OCI-M2 (cell line): ENCODE results near the gene H2BW2.
"Not testable (repeated sequence)": the region's sequence is repeated elsewhere in the genome, so short reads cannot be mapped to it uniquely, and the experiment has no call there.

Experiments used
- DNase-seq: peaks from one replicate; lab custom pipeline; 2025; ENCODE audit not compliant: unreplicated experiment; lab: John Stamatoyannopoulos, UW

H2BW2 gene

DNA sequence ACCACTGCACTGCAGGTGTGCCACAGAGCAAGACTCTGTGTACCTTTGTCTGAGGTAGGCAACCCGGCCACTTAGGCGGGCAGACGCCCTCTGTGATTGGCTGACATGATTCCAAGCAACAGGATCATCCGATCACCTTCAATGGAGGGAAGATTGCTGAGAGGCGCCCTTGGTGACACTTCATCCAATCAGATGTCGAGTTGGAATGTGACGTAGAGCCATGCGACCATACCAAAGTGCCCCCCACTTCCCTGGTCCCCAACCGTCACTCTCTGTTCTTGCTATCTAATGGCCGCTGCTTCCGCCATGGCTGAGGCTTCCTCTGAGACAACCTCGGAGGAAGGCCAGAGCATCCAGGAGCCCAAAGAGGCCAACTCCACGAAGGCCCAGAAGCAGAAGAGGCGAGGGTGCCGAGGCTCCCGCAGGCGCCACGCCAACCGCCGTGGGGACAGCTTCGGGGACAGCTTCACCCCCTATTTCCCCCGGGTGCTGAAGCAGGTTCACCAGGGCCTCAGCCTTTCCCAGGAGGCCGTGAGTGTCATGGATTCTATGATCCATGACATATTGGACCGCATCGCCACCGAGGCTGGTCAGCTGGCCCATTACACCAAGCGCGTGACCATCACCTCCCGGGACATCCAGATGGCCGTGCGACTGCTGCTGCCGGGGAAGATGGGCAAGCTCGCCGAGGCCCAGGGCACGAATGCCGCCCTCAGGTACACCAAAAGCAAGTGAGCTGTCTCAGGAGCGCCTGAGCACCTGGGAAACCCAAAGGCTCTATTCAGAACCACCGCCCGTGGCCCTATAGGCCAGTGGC lies at the start of gene H2BW2:
TSS of gene H2BW2 (plus strand) at position 268 of the 817 bp plus-strand sequence. CDS start at position 307, 39 bp downstream.
- DNase-seq, result no peak

DNA sequence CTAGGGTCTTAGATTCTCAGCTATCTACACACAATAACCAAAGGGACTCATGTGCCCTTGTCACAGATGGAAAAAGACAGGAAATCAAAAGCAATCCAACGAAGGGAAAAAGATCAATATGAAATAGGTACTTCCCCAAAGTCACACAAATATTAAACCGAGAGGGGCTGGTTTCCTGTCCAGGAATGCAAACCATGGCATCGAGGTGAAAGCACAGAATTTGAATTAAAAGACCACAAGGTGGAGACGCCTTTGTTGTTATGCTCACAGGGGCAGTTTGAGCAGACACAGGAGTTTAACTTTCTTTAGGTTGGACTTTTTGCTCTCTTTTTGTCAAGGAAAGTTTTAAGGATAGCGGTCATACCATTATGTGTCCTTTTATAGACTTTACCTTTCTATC lies 40.5 kb upstream of the H2BW2 start:
- no peak for DNase-seq

DNA sequence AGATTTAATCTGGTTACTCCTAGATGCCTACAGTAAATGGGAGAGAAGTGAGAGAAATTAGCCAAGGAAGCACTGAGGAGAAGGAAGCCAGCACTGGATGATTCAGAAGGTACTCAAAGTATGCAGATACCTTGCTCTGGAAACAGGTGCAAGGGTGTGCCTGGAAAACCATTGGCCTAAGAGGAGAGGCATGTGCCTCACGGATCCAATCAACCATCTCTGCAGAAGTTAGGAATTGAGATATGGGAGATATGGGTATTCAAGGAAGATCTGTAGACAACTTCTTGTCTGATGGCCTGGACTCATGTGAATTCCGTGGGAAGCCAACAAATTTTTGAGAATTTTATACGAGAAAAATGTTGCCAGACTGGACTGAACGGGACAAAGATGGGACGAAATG lies 30.9 kb upstream of the H2BW2 start:
- no peak for DNase-seq

DNA sequence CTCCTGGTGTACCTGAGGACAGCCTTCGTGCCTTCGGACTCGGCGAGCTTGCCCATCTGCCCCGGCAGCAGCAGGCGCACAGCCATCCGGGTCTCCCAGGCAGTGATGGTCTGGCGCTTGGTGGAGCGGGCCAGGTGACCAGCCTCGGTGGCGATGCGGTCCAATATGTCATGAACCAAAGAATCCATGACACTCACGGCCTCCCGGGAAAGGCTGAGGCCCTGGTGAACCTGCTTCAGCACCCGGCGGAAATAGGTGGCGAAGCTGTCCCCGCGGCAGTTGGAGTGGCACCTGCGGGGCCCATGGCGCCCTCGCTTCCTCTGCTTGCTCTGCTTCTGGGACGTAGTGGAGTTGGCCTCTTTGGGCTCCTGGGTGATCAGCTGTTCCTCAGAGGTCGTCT lies 26.6 kb upstream of the H2BW2 start:
- no peak for DNase-seq

DNA sequence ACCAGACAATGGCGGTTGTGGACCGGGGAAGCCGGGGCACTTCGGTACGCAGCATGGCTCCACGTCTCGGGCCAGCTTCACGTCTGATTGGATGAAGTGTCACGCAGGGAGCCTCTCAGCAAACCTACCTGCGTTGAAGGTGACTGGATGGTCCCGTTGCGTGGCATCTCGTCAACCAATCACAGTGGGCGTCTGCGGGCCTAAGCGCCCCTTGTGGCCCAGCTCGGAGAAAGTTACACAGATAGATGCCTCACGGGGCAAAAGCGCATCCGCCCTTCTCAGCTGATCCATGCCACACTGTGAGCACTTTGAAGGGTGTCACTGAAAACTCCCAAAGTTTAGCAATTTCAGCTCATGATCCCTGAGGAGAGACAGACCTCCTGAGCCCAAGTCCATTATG lies 26.1 kb upstream of the H2BW2 start, which contains the start of gene H2BW1:
TSS of gene H2BW1 (minus strand) at position 103 of the 400 bp plus-strand sequence. CDS start 132 bp downstream, outside the sequence.
- no peak for DNase-seq

DNA sequence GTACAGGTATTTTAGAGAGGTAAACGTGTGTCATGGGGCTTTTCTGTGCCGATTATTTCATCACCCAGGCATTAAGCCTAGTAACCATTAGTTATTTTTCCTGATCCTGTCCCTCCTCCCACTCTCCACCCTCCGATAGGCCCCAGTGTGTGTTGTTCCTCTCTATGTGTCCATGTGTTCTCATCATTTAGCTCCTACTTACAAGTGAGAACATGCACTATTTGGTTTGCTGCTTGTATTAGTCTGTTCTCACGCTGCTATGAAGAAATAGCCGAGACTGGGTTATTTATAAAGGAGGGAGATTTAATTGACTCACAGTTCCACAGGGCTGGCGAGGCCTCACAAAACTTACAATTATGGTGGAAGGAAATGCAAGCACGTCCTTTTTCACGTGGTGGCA lies 24.2 kb upstream of the H2BW2 start:
- not testable (repeated sequence) for DNase-seq

DNA sequence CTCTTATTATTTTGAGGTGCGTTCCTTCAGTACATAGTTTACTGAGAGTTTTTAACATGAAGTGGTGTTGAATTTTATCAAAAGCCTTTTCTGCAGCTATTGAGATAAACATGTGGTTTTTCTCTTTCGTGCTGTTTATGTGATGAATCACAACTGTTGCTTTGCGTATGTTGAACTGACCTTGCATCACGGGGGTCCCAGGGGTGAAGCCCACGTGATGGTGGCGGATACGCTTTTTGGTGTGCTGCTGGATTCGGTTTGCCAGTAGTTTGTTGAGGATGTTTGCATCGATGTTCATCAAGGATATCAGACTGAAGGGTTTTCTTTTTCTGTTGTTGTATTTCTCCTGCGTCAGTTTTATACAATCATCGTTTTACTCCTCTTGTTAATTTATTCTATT lies 21.6 kb upstream of the H2BW2 start:
- no peak for DNase-seq

DNA sequence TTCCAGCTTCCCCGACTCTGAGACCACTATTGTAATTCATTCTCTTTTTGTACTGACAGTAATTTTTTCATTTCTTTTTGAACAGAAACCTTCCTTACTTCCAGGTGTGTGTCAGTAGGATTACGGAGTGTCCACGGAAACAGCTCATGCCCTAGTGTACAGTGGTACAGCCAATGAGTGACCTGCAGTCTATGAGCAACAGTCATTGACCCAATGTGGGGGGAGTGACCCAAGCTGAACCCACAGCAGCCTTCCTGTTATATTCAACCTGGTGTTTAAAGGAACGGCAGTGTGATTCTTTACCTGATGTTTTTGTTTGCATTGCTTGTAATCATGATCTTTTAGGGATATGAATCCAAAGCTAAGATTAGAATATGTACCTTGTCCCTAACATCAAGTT lies 1.2 kb downstream of the H2BW2 start:
- DNase-seq, result no peak

DNA sequence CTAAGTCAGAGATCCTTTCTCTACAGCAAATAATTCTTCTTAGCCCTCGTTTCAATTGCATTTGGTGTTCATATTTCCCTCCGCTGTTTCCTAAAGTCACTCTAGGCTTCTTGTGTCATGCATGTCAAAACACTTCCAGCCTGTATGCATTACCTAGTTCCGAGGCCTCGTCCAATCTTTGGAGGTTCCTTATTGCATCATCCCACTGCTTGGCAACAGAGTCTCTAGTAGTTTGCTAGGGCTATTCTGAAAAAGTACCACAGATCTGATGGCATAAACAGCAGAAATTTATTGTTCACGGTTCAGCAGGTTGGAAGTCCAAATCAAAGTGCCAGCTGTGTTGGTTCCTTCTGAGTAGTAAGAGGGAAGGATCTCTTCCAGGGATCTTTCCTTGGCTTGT lies 5.9 kb downstream of the H2BW2 start:
- DNase-seq, result no peak

DNA sequence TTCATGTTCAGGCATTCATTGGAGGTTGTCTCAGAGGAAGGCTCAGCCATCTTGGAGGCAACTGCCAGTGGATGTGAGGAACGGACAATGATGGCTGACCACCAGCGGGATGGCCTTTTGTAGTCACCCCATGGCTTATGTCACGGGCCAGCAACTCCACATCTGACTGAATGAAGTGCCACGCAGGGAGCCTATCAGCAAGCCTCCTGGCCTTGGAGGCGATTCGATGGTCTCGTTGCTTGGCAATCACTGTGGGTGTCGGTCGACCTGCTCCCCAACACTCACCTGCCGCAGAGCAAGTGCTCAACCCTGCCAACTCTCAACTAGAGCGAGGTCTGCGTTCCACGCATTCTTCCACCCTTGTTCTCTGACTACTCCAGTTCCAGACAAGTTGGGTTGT lies 7.4 kb downstream of the H2BW2 start:
- no peak for DNase-seq

DNA sequence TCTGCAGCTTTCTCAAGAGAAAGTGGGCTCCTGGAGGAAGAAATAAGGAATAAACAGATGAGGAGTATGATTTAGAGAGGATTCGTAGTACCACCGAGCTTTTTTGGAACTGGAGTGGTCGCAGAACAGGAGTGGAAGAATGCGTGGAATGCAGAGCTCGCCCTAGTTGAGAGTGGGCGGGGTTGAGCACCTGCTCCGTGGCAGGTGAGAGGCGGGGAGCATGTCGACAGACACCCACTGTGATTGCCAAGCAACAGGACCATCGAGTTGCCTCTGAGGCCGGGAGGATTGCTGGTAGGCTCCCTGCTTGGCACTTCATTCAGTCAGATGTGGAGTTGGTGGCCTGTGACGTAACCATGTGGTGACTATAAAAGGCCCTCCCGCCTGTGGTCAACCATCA lies 15.2 kb downstream of the H2BW2 start:
- DNase-seq, result not testable (repeated sequence)

DNA sequence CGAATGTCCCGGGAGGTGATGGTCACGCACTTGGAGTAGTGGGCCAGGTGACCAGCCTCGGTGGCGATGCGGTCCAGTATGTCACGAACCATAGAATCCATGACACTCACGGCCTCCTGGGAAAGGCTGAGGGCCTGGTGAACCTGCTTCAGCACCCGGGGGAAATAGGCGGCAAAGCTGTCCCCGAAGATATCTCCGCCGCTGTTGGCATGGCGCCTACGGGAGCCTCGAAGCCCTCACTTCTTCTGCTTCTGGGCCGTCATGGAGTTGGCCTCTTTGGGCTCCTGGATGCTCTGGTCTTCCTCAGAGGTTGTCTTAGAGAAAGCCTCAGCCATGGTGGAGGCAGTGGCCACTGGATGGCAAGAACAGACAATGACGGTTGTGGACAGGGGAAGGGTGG lies 22.9 kb downstream of the H2BW2 start:
- DNase-seq, result not testable (repeated sequence)

DNA sequence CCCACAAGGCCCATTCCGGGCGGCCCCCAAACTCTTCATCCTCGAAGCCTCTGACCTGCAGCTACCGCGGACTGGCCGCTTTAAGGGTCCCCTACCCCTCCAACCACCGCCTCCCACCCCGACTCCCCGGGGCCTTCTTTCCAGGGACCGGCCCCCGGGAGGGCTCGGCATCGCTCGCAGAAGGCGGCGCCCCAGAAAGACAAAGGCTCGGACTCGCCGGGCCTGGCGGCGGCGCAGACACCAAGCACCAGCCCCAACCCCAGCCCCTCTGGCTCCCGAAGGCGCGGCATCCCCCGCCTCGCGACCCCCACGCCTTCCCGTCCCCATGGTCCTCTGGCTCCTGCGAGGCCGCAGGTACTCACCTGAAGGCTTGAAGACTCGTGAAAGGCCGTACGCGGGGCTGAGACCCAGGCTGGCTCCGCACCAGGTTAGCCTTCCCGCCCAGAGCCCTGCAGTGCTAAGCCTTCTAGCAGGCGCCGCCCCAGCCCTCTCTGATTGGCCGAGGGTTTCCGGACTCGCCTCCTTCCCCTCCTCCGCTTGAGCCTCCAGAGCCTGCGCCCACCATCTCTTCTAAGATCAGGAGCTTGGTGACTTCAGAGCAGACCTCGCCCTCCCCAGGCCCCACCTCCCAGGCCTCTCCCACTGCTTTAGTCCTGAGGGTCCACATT lies 36.2 kb downstream of the H2BW2 start, which contains the start of gene TMSB15C:
TSS of gene TMSB15C (minus strand) at position 459 of the 668 bp plus-strand sequence.
- not testable (repeated sequence) for DNase-seq

DNA sequence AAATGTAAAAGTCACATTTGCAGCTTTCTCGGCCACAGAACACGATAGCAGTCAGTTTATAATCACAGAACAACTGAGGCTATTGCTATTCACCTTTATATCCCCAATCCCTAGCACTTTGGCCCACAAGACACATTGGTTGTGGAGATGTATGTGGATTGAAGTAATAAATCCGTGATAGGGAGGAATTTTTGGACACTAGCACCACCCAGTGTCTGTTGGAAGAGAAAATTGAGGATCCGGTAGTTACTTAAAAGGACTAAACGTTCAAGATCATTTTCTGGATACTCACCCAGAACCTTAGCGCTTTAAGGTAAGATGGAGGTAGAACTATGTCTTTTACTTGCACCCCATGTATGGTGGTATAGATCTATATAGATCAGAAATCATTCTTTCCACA lies 38.1 kb downstream of the H2BW2 start:
- DNase-seq, result not testable (repeated sequence)

DNA sequence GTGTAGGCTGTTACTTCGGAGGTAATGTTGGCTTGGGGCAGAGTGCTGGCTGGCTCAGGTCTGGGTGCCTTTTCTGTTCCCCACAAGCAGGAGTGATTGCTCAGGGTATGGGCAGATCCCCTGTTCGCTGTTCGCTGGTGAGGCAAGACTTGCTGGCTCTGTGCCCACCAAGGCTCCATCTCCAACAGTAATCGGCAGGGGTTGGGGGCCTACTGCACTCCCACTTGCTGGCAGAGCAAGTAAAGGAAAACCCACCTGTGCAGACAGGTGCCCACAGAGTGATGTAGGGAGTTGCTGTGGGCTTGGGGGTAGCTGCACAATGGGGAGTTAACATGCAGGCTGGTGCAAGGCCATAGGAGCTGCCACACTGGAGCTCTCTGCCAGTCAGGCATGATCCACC lies 44.3 kb downstream of the H2BW2 start:
- no peak for DNase-seq

DNA sequence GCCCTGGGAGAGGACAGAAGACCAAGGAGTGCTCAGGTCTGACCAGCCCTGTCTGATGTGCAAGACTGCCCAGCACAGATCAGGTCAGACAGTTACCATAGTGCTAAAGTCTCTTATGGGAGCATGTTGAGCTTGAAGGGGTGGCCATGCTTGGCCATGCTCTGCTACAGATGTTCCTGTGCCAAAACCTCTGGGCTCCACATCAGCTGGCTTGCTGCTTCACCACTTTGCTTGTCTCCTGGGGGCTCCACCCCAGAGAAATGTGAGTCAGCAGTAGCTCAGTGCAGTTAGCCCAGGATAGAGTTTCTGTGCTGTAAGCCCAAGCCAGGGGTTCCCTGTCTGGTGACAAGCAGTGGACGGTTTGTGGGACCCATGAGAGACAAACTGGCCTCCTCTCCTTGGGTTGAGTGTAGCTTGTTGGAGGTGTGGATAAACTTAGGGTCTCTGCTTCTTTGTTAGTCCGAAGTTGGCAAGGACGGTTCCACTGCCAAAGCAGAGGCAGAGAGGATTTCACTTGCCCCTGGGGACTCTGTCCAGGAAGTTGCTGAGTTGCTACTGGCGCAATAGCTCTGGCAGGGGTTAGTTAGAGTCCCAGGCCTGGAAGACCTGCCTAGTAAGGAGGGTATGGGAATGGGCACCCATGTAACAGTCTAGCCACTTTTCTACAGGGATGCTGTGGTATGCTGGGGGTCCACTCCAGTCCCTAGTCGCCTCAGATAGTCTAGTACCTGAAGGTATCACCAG lies 45.0 kb downstream of the H2BW2 start:
- no peak for DNase-seq

DNA sequence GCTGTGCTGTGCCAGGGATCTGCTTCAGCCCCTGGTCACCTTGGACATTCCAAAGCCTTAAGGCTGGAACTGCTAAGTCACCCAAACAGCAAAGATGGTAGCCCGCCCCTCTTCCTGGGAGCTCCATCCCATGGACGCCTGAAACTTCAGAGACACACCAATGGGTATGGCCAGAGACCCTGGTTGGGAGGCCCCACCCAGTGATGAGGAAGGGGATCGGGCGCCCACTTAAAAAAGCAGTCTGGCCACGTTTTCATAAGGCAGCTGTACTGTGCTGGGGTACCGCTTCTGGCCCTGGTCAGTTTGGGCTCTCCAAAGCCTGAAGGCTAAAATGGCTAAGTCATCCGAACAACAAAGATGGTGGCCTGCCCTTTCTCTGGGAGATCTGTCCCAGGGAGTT lies 45.7 kb downstream of the H2BW2 start:
- no peak for DNase-seq

DNA sequence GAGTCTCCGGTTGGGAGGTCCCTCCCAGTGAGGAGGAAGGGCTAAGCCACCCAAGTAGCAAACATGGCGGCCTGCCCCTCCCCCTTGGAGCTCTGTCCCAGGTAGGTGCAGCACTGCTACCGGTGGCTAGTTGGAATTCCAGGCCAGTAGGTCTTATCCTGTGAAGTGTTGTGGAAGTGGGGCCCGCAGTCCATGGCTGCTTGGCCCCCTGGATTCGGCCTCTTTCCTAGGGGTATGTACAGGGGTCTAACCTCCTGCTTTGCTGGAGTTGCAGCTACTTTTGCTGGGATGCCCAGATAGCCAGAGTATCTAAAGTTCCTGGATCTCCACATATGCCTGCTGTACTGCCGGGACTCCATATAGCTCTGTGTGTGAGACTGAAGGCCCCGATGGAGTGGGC lies 46.2 kb downstream of the H2BW2 start:
- DNase-seq, result no peak
